Liver (tissue), 9 donors: Measurements from ENCODE around the gene B9D2. TPM values are rescaled to one million over a fixed set of nuclear protein-coding genes. Genes with fewer than 3 reads are reported as not detected.

ENCODE experiments used
- DNase-seq: peaks from one replicate; pipeline ENCODE4 v3.0.0-alpha.2; 2017; ENCODE audit warnings: low spot score
- H3K27ac ChIP-seq, 2 donors: one replicate each; pipeline ENCODE4 v1.7.0; 2013; ENCODE audit warnings: inconsistent platforms in 2 of 2, low read length in 2 of 2, control low read depth in 1 of 2, low read depth in 1 of 2, mild to moderate bottlenecking in 1 of 2
- H3K27me3 ChIP-seq, 4 donors: one replicate each; pipeline versions ENCODE4 v1.6.1 to v1.7.0; 2013; ENCODE audit warnings: low read length in 3 of 4, inconsistent platforms in 1 of 4, mild to moderate bottlenecking in 1 of 4, moderate library complexity in 1 of 4; ENCODE audit not compliant: control insufficient read depth in 4 of 4, insufficient read depth in 4 of 4
- H3K36me3 ChIP-seq, 4 donors: one replicate each; pipeline versions ENCODE4 v1.6.1 to v1.7.0; 2013; ENCODE audit warnings: low read length in 3 of 4, mild to moderate bottlenecking in 3 of 4, low read depth in 1 of 4, moderate library complexity in 1 of 4; ENCODE audit not compliant: control insufficient read depth in 4 of 4, insufficient read depth in 3 of 4
- H3K4me1 ChIP-seq, 4 donors: one replicate each; pipeline versions ENCODE4 v1.6.1 to v1.7.0; 2013; ENCODE audit warnings: low read length in 3 of 4, mild to moderate bottlenecking in 3 of 4, moderate library complexity in 1 of 4; ENCODE audit not compliant: control insufficient read depth in 4 of 4, insufficient read depth in 4 of 4
- H3K4me3 ChIP-seq, 3 donors: one replicate each; pipeline versions ENCODE4 v1.6.1 to v1.7.0; 2013; ENCODE audit warnings: low read length in 3 of 3, control low read depth in 1 of 3, low read depth in 1 of 3, mild to moderate bottlenecking in 1 of 3
- H3K9ac ChIP-seq, 2 donors: one replicate each; pipeline ENCODE4 v1.7.0; 2013; ENCODE audit warnings: low read length in 2 of 2, mild to moderate bottlenecking in 2 of 2, moderate library complexity in 2 of 2, control low read depth in 1 of 2, low read depth in 1 of 2
- H3K9me3 ChIP-seq, 4 donors: one replicate each; pipeline versions ENCODE4 v1.6.1 to v1.7.0; 2013; ENCODE audit warnings: low read length in 3 of 4; ENCODE audit not compliant: control insufficient read depth in 4 of 4
- CTCF ChIP-seq: fragments of 150-350 bp; IDR thresholded peaks from 2 replicates; pipeline ENCODE4 v1.5.1; 2017; ENCODE audit warnings: improper control_type of control experiment, low read depth, low read length; ENCODE audit not compliant: missing input control
- EGR1 ChIP-seq, 2 donors: IDR thresholded peaks; 2 replicates each; pipeline ENCODE4 v1.6.1; 2016 to 2018; ENCODE audit warnings: antibody characterized with exemption in 2 of 2, low read depth in 2 of 2
- FOXA1 ChIP-seq: IDR thresholded peaks from 2 replicates; pipeline ENCODE4 v1.6.1; 2016; ENCODE audit warnings: antibody characterized with exemption
- FOXA2 ChIP-seq: IDR thresholded peaks from 2 replicates; pipeline ENCODE4 v1.6.1; 2016; ENCODE audit warnings: antibody characterized with exemption
- GABPA ChIP-seq, 2 donors: IDR thresholded peaks in 1 of 2; conservative IDR thresholded peaks in 1 of 2; 2 replicates each; pipeline ENCODE4 v1.6.1; 2016; ENCODE audit warnings: antibody characterized with exemption in 2 of 2, mild to moderate bottlenecking in 1 of 2, moderate library complexity in 1 of 2
- HNF4A ChIP-seq, 2 donors: conservative IDR thresholded peaks; 2 replicates each; pipeline ENCODE4 v1.6.1; 2016; ENCODE audit warnings: antibody characterized with exemption in 2 of 2, mild to moderate bottlenecking in 2 of 2
- HNF4G ChIP-seq: IDR thresholded peaks from 2 replicates; pipeline ENCODE4 v1.6.1; 2016; ENCODE audit warnings: antibody characterized with exemption
- JUND ChIP-seq, 2 donors: IDR thresholded peaks; 2 replicates each; pipeline ENCODE4 v1.6.1; 2016; ENCODE audit warnings: antibody characterized with exemption in 2 of 2
- NR2F2 ChIP-seq: IDR thresholded peaks from 2 replicates; pipeline ENCODE4 v1.6.1; 2016; ENCODE audit warnings: antibody characterized with exemption
- RAD21 ChIP-seq, 2 donors: IDR thresholded peaks; 2 replicates each; pipeline ENCODE4 v1.6.1; 2016; ENCODE audit warnings: antibody characterized with exemption in 2 of 2, mild to moderate bottlenecking in 2 of 2
- RXRA ChIP-seq, 2 donors: IDR thresholded peaks; 2 replicates each; pipeline ENCODE4 v1.6.1; 2017 to 2018; ENCODE audit warnings: antibody characterized with exemption in 2 of 2, mild to moderate bottlenecking in 1 of 2
- SP1 ChIP-seq: IDR thresholded peaks from 2 replicates; pipeline ENCODE4 v1.6.1; 2018; ENCODE audit warnings: antibody characterized with exemption, mild to moderate bottlenecking
- TAF1 ChIP-seq: conservative IDR thresholded peaks from 2 replicates; pipeline ENCODE4 v1.6.1; 2016; ENCODE audit warnings: antibody characterized with exemption, mild to moderate bottlenecking
- YY1 ChIP-seq: IDR thresholded peaks from 2 replicates; pipeline ENCODE4 v1.6.1; 2016; ENCODE audit warnings: antibody characterized with exemption, mild to moderate bottlenecking
- ZBTB33 ChIP-seq: IDR thresholded peaks from 2 replicates; pipeline ENCODE4 v1.6.1; 2016; ENCODE audit warnings: antibody characterized with exemption
- WGBS: extraction: QIAGEN DNeasy Blood & Tissue Kit; methylation state at CpG from one replicate; pipeline ENCODE4 v1.1.7; 2013; 5-methylcytosine and 5-hydroxymethylcytosine counted together
- polyA plus RNA-seq, 2 donors: library from polyadenylated mRNA; stranded (reverse) in 1 of 2; unstranded in 1 of 2; fragments of 200-250 nt in 1 of 2; fragments of >200 nt in 1 of 2; fragmentation: Nextera tagmentation in 1 of 2; extraction: Ambion mirVana in 1 of 2; gene quantifications; one replicate each; pipeline versions ENCODE4 v1.2.1 to v1.2.3, GENCODE V29; 2013 to 2015
- total RNA-seq, 2 donors: library from RNA; depleted of rRNA; stranded (reverse); fragments of >200 nt; gene quantifications; one replicate each; pipeline ENCODE4 v1.2.3, GENCODE V29; 2014
- TF ChIP-seq, protein P1 (sequence below): IDR thresholded peaks from 2 replicates; pipeline ENCODE4 v1.6.1; 2016; ENCODE audit warnings: antibody characterized with exemption, mild to moderate bottlenecking
- TF ChIP-seq, protein P2 (sequence below): IDR thresholded peaks from 2 replicates; pipeline ENCODE4 v1.6.1; 2016; ENCODE audit warnings: antibody characterized with exemption
- TF ChIP-seq, protein P3 (sequence below): IDR thresholded peaks from 2 replicates; pipeline ENCODE4 v1.6.1; 2016; ENCODE audit warnings: antibody characterized with exemption
- donor health status: healthy.
- donor health status: healthy.
- donor health status: healthy.
- donor health status: healthy.
- donor health status: healthy.

The B9D2 gene
- total and polyA plus RNA-seq, 4 donors, result 2.4 to 3.7 (median 3.0) TPM

GRCh38 chr19:41392775-41393174 lies 28.8 kb upstream of the B9D2 start:
- Histone ChIP-seq H3K36me3 (peaks cover 8 to 35% (median 22%) of the 10 kb centered on the region in 4 donors), H3K27ac (no peak overlapping the region), H3K4me1 (peaks cover 0 to 16% (median 5%) of the 10 kb centered on the region in 4 donors), H3K27me3 (no peaks in the 10 kb centered on the region), H3K4me3 (no peak overlapping the region), H3K9me3 (no peaks in the 10 kb centered on the region), H3K9ac (no peak overlapping the region)
- no peak for DNase-seq
- 90% methylated on average over 12 of the region's 12 CpGs for WGBS
- TF ChIP-seq EGR1 (IDR thresholded peaks at IDR 0.05; ENCODE audit: low read depth in 2 of 2) (no peak), NR2F2 (no peak), FOXA2 (no peak), RXRA (IDR thresholded peaks at IDR 0.05) (no peak), SP1 (no peak), JUND (IDR thresholded peaks at IDR 0.05) (no peak), GABPA (IDR thresholded peaks at IDR 0.05 in 1 of 2, conservative IDR thresholded peaks at IDR 0.05 in 1 of 2) (no peak), CTCF (no peak), TAF1 (no peak), ZBTB33 (no peak), YY1 (no peak), HNF4A (conservative IDR thresholded peaks at IDR 0.05) (no peak), RAD21 (IDR thresholded peaks at IDR 0.05) (no peak), HNF4G (no peak), FOXA1 (no peak)
- TF ChIP-seq, protein P1, sequence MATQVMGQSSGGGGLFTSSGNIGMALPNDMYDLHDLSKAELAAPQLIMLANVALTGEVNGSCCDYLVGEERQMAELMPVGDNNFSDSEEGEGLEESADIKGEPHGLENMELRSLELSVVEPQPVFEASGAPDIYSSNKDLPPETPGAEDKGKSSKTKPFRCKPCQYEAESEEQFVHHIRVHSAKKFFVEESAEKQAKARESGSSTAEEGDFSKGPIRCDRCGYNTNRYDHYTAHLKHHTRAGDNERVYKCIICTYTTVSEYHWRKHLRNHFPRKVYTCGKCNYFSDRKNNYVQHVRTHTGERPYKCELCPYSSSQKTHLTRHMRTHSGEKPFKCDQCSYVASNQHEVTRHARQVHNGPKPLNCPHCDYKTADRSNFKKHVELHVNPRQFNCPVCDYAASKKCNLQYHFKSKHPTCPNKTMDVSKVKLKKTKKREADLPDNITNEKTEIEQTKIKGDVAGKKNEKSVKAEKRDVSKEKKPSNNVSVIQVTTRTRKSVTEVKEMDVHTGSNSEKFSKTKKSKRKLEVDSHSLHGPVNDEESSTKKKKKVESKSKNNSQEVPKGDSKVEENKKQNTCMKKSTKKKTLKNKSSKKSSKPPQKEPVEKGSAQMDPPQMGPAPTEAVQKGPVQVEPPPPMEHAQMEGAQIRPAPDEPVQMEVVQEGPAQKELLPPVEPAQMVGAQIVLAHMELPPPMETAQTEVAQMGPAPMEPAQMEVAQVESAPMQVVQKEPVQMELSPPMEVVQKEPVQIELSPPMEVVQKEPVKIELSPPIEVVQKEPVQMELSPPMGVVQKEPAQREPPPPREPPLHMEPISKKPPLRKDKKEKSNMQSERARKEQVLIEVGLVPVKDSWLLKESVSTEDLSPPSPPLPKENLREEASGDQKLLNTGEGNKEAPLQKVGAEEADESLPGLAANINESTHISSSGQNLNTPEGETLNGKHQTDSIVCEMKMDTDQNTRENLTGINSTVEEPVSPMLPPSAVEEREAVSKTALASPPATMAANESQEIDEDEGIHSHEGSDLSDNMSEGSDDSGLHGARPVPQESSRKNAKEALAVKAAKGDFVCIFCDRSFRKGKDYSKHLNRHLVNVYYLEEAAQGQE, result no peak
- TF ChIP-seq, protein P2, sequence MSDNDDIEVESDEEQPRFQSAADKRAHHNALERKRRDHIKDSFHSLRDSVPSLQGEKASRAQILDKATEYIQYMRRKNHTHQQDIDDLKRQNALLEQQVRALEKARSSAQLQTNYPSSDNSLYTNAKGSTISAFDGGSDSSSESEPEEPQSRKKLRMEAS, result no peak
- TF ChIP-seq, protein P3, sequence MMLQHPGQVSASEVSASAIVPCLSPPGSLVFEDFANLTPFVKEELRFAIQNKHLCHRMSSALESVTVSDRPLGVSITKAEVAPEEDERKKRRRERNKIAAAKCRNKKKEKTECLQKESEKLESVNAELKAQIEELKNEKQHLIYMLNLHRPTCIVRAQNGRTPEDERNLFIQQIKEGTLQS, result no peak
